ENCODE measurements around the gene CIRBP.

- TF ChIP-seq CTCF (conservative IDR thresholded peaks at IDR 0.05 in 1 of 2, IDR thresholded peaks at IDR 0.05 in 1 of 2; ENCODE audit: low read depth in 1 of 2, low read length in 2 of 2) (no peak), EZH2 (IDR thresholded peaks at IDR 0.05; ENCODE audit: low read length, missing control alignments) (no peak)
These were observed 17.6 kb upstream of the CIRBP start for GRCh38 chr19:1251330-1252220.
